HepG2 (cell line): ENCODE results near the gene NELFCD. TPM values are rescaled to one million over a fixed set of nuclear protein-coding genes. Genes with fewer than 3 reads are reported as not detected.

Experiments
- HNF1A ChIP-seq, 2 experiments: sonication (generic) in 1 of 2; formaldehyde crosslinking in 1 of 2; IDR thresholded peaks; 2 replicates each; pipeline versions ENCODE4 v1.4.0 to v1.6.1; 2016 to 2020; ENCODE audit warnings: borderline replicate concordance in 1 of 2, low read depth in 1 of 2, mild to moderate bottlenecking in 1 of 2, missing genetic modification reagents in 1 of 2
- MBNL3 ChIP-seq: fragments of 250-450 bp; sonication (Bioruptor Pico); conservative IDR thresholded peaks from 2 replicates; pipeline ENCODE4 v1.8.0; 2022; ENCODE audit warnings: mild to moderate bottlenecking, inconsistent platforms
- MYNN ChIP-seq: sonication (generic); formaldehyde crosslinking; IDR thresholded peaks from 2 replicates; pipeline ENCODE4 v1.4.0; 2020; ENCODE audit warnings: mild to moderate bottlenecking, low read depth, missing genetic modification reagents
- NFE2L2 ChIP-seq: fragments of 150-350 bp; IDR thresholded peaks from 2 replicates; pipeline ENCODE4 v1.6.1; 2014; ENCODE audit warnings: low read length
- NRL ChIP-seq: sonication (generic); formaldehyde crosslinking; IDR thresholded peaks from 2 replicates; pipeline ENCODE4 v1.5.0; 2020; ENCODE audit warnings: missing genetic modification reagents, mild to moderate bottlenecking, moderate library complexity, borderline replicate concordance
- RORA ChIP-seq: sonication (generic); formaldehyde crosslinking; IDR thresholded peaks from 2 replicates; pipeline ENCODE4 v1.5.0; 2020; ENCODE audit warnings: mild to moderate bottlenecking, missing genetic modification reagents, moderate library complexity
- RXRA ChIP-seq: sonication (generic); formaldehyde crosslinking; IDR thresholded peaks from 2 replicates; pipeline ENCODE4 v1.5.1; 2020; ENCODE audit warnings: missing genetic modification reagents
- SNAPC2 ChIP-seq: sonication (generic); formaldehyde crosslinking; IDR thresholded peaks from 2 replicates; pipeline ENCODE4 v1.8.1; 2022; ENCODE audit warnings: mild to moderate bottlenecking, missing genetic modification reagents
- TAF15 ChIP-seq: fragments of 200-400 bp; formaldehyde crosslinking; IDR thresholded peaks from one replicate; pipeline ENCODE4 v1.6.1; 2018; ENCODE audit warnings: mild to moderate bottlenecking, low read depth, low read length; ENCODE audit not compliant: poor library complexity, severe bottlenecking
- ZBTB25 ChIP-seq: IDR thresholded peaks from 2 replicates; pipeline ENCODE4 v1.6.1; 2018; ENCODE audit warnings: missing genetic modification reagents
- ZBTB42 ChIP-seq: sonication (generic); formaldehyde crosslinking; IDR thresholded peaks from 2 replicates; pipeline ENCODE4 v1.5.0; 2020; ENCODE audit warnings: mild to moderate bottlenecking, missing genetic modification reagents
- ZNF446 ChIP-seq: sonication (generic); formaldehyde crosslinking; IDR thresholded peaks from 2 replicates; pipeline ENCODE4 v1.5.0; 2020; ENCODE audit warnings: mild to moderate bottlenecking, missing genetic modification reagents
- ZNF616 ChIP-seq: sonication (generic); formaldehyde crosslinking; IDR thresholded peaks from 2 replicates; pipeline ENCODE4 v1.5.0; 2020; ENCODE audit warnings: low read depth, mild to moderate bottlenecking, missing genetic modification reagents
- ZNF879 ChIP-seq: sonication (generic); formaldehyde crosslinking; IDR thresholded peaks from 2 replicates; pipeline ENCODE4 v1.8.1; 2023; ENCODE audit warnings: missing genetic modification reagents
- polyA plus RNA-seq, 8 experiments: library from polyadenylated mRNA; depleted of rRNA in 3 of 8; stranded (reverse) in 7 of 8; unstranded in 1 of 8; fragments of >200 nt; fragmentation: Illumina TruSeq in 4 of 8; extraction: Trizol in 4 of 8; gene quantifications; 2 replicates each; pipeline versions ENCODE4 v1.2.1 to v1.2.3, GENCODE V29; 2011 to 2016; ENCODE audit warnings: low read depth in 4 of 8, missing spikeins in 1 of 8, mixed read lengths in 1 of 8; ENCODE audit not compliant: insufficient read depth in 1 of 8
- total RNA-seq, 5 experiments: library from RNA; depleted of rRNA; stranded (reverse); fragments of >200 nt; fragmentation: Illumina TruSeq; extraction: Trizol; gene quantifications; 2 replicates each; pipeline ENCODE4 v1.2.3, GENCODE V29; 2016; ENCODE audit warnings: low read depth in 1 of 5
- TF ChIP-seq, protein P1 (sequence below): sonication (generic); formaldehyde crosslinking; IDR thresholded peaks from 2 replicates; pipeline ENCODE4 v1.4.0; 2020; ENCODE audit warnings: low read depth, mild to moderate bottlenecking, missing genetic modification reagents
- TF ChIP-seq, protein P2 (sequence below): sonication (generic); formaldehyde crosslinking; IDR thresholded peaks from 2 replicates; pipeline ENCODE4 v1.8.0; 2023; ENCODE audit warnings: mild to moderate bottlenecking, missing genetic modification reagents
- TF ChIP-seq, protein P3 (sequence below): sonication (generic); formaldehyde crosslinking; IDR thresholded peaks from 2 replicates; pipeline ENCODE4 v1.5.1; 2020; ENCODE audit warnings: missing genetic modification reagents, mild to moderate bottlenecking, borderline replicate concordance
- TF ChIP-seq, protein P4 (sequence below): sonication (generic); formaldehyde crosslinking; IDR thresholded peaks from 2 replicates; pipeline ENCODE4 v1.5.1; 2020; ENCODE audit warnings: missing genetic modification reagents, mild to moderate bottlenecking, borderline replicate concordance

NELFCD gene
- total and polyA plus RNA-seq, 2 of the 13 experiments (the other 11 are each of a cell fraction or from before 2014, with no cell fraction given) = 159 to 203 TPM

DNA sequence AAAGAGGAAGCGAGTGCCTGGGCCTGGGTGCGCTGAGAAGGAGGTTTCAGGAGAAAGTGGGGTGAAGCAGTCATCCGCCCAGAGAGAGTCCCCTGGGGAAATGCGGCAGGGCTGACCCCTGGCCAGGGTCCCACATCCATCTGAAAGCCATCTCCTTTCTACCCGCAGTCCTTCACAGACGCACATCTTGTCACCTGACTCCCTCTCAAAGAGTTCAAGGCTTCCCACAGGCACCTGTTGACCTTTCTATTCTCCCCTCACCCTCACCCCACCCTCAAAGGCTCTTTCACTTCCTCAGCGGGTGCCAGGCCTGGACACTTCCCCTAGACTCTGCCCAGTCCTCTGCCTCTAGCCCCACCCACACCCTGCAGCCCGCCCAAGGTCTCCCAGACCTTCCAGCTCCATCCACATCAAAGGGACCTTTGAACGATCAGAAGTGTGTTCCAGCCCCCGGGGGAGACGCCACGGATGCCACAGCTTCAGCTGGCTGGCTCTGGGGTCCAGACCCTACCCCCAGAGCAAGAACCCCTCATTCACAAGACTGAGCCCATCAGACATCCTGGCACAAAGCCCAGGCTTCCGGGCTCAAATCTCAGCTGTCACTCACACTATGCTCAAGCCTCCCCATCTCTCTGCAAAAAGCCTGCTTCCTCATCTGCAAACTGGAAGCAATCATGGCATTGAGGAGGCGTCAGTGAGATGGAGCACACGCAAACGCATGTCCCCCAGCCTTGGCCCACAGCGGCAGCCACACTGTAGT is 23.9 kb downstream of the NELFCD start (continued):
- TF ChIP-seq, protein P1, sequence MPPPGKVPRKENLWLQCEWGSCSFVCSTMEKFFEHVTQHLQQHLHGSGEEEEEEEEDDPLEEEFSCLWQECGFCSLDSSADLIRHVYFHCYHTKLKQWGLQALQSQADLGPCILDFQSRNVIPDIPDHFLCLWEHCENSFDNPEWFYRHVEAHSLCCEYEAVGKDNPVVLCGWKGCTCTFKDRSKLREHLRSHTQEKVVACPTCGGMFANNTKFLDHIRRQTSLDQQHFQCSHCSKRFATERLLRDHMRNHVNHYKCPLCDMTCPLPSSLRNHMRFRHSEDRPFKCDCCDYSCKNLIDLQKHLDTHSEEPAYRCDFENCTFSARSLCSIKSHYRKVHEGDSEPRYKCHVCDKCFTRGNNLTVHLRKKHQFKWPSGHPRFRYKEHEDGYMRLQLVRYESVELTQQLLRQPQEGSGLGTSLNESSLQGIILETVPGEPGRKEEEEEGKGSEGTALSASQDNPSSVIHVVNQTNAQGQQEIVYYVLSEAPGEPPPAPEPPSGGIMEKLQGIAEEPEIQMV (CRISPR knock-in tag) = no peak
- TF ChIP-seq, protein P2, sequence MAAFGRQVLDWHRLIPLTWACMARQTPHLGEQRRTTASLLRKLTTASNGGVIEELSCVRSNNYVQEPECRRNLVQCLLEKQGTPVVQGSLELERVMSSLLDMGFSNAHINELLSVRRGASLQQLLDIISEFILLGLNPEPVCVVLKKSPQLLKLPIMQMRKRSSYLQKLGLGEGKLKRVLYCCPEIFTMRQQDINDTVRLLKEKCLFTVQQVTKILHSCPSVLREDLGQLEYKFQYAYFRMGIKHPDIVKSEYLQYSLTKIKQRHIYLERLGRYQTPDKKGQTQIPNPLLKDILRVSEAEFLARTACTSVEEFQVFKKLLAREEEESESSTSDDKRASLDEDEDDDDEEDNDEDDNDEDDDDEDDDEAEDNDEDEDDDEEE (CRISPR knock-in tag) = no peak
- TF ChIP-seq, protein P3, sequence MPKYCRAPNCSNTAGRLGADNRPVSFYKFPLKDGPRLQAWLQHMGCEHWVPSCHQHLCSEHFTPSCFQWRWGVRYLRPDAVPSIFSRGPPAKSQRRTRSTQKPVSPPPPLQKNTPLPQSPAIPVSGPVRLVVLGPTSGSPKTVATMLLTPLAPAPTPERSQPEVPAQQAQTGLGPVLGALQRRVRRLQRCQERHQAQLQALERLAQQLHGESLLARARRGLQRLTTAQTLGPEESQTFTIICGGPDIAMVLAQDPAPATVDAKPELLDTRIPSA (CRISPR knock-in tag) = no peak
- no peak for TF ChIP-seq ZBTB25
- TF ChIP-seq RORA = no peak
- no peak for TF ChIP-seq SNAPC2
- no peak for TF ChIP-seq MBNL3 (CRISPR knock-in tag)
- TF ChIP-seq RXRA = peak; percentile 76; the same call in 1 of the 2 replicates
- TF ChIP-seq, protein P4, sequence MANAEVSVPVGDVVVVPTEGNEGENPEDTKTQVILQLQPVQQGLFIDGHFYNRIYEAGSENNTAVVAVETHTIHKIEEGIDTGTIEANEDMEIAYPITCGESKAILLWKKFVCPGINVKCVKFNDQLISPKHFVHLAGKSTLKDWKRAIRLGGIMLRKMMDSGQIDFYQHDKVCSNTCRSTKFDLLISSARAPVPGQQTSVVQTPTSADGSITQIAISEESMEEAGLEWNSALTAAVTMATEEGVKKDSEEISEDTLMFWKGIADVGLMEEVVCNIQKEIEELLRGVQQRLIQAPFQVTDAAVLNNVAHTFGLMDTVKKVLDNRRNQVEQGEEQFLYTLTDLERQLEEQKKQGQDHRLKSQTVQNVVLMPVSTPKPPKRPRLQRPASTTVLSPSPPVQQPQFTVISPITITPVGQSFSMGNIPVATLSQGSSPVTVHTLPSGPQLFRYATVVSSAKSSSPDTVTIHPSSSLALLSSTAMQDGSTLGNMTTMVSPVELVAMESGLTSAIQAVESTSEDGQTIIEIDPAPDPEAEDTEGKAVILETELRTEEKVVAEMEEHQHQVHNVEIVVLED = 0 out of 2 replicates have a peak, but pooled peaks have one; percentile 27
- no peak for TF ChIP-seq MYNN
- no peak for TF ChIP-seq ZNF446
- no peak for TF ChIP-seq TAF15
- no peak for TF ChIP-seq HNF1A (IDR thresholded peaks at IDR 0.05; ENCODE audit: low read depth)
- peak; percentile 67; the same call in 1 of the 2 replicates for TF ChIP-seq HNF1A (CRISPR knock-in tag; IDR thresholded peaks at IDR 0.05; ENCODE audit: borderline replicate concordance)
- TF ChIP-seq NFE2L2 = no peak
- peak; percentile 70; the same call in 1 of the 2 replicates for TF ChIP-seq ZNF616
- TF ChIP-seq ZNF879 = no peak
- peak; percentile 83 for TF ChIP-seq NRL (CRISPR knock-in tag)
- no peak for TF ChIP-seq ZBTB42 (CRISPR knock-in tag)
